Duodenal mucosa (tissue), 2 donors: ENCODE data around the gene PSMB4.

ENCODE experiments used
- H3K27ac ChIP-seq: one replicate; pipeline ENCODE4 v1.7.0; 2013; ENCODE audit warnings: low read depth, low read length
- H3K27me3 ChIP-seq, 2 donors: one replicate each; pipeline ENCODE4 v1.7.0; 2013; ENCODE audit warnings: low read length in 2 of 2, control low read depth in 1 of 2; ENCODE audit not compliant: insufficient read depth in 2 of 2, control insufficient read depth in 1 of 2
- H3K36me3 ChIP-seq, 2 donors: one replicate each; pipeline ENCODE4 v1.7.0; 2013; ENCODE audit warnings: low read length in 2 of 2, control low read depth in 1 of 2; ENCODE audit not compliant: insufficient read depth in 2 of 2, control insufficient read depth in 1 of 2
- H3K4me1 ChIP-seq, 2 donors: one replicate each; pipeline ENCODE4 v1.7.0; 2013; ENCODE audit warnings: low read length in 2 of 2, control low read depth in 1 of 2; ENCODE audit not compliant: insufficient read depth in 2 of 2, control insufficient read depth in 1 of 2
- H3K4me3 ChIP-seq, 2 donors: one replicate each; pipeline ENCODE4 v1.7.0; 2013; ENCODE audit warnings: low read length in 2 of 2, low read depth in 1 of 2
- H3K9ac ChIP-seq, 2 donors: one replicate each; pipeline ENCODE4 v1.7.0; 2013; ENCODE audit warnings: low read length in 2 of 2, low read depth in 1 of 2
- H3K9me3 ChIP-seq, 2 donors: one replicate each; pipeline ENCODE4 v1.7.0; 2013; ENCODE audit warnings: low read length in 2 of 2, control low read depth in 1 of 2; ENCODE audit not compliant: control insufficient read depth in 1 of 2

Gene PSMB4

GRCh38 chr1:151369302-151369610 is 30.1 kb upstream of the PSMB4 start:
- peaks cover 38 to 53% of the 10 kb centered on the region in 2 donors for H3K4me1 ChIP-seq
- H3K9ac ChIP-seq: no peak overlapping the region

GRCh38 chr1:151369621-151370048 is 29.7 kb upstream of the PSMB4 start:
- H3K4me3 ChIP-seq: peak overlapping the region in 1 of 2 donors; percentile 82
- no peak overlapping the region for H3K9ac ChIP-seq
- H3K27ac ChIP-seq: no peak overlapping the region
- no peaks in the 10 kb centered on the region for H3K27me3 ChIP-seq
- H3K9me3 ChIP-seq: no peaks in the 10 kb centered on the region
- H3K36me3 ChIP-seq: peaks cover 25 to 43% of the 10 kb centered on the region in 2 donors
- H3K4me1 ChIP-seq: peaks cover 39 to 53% of the 10 kb centered on the region in 2 donors

More at GRCh38 chr1:151369302-151369610, 30.1 kb upstream of the PSMB4 start:
- H3K36me3 ChIP-seq: peaks cover 28 to 47% of the 10 kb centered on the region in 2 donors
- H3K4me3 ChIP-seq: no peak overlapping the region
- H3K9me3 ChIP-seq: no peaks in the 10 kb centered on the region
- H3K27me3 ChIP-seq: no peaks in the 10 kb centered on the region
- no peak overlapping the region for H3K27ac ChIP-seq

- peak overlapping the region; percentile 0 to 82 for H3K4me3 ChIP-seq
- no peaks in the 10 kb centered on the region for H3K27me3 ChIP-seq
- H3K4me1 ChIP-seq: peaks cover 39 to 53% of the 10 kb centered on the region in 2 donors
- no peaks in the 10 kb centered on the region for H3K9me3 ChIP-seq
- H3K27ac ChIP-seq: no peak overlapping the region
- peaks cover 23 to 35% of the 10 kb centered on the region in 2 donors for H3K36me3 ChIP-seq
- peak overlapping the region; percentile 54 to 68 for H3K9ac ChIP-seq
These were observed 29.0 kb upstream of the PSMB4 start for GRCh38 chr1:151370211-151370911.

- Histone ChIP-seq H3K27ac (peak overlapping the region; percentile 0), H3K27me3 (no peaks in the 10 kb centered on the region), H3K4me3 (peak overlapping the region; percentile 76 to 82), H3K36me3 (peaks cover 13 to 24% of the 10 kb centered on the region in 2 donors), H3K9me3 (no peaks in the 10 kb centered on the region), H3K9ac (peak overlapping the region; percentile 68 to 70), H3K4me1 (peaks cover 39 to 53% of the 10 kb centered on the region in 2 donors)
These were observed 27.9 kb upstream of the PSMB4 start for GRCh38 chr1:151371370-151372057.

GRCh38 chr1:151372058-151372934 is 27.1 kb upstream of the PSMB4 start, which contains the start of gene SELENBP1:
Gene SELENBP1 (minus strand): TSS chr1:151372705. CDS start chr1:151372641, 64 bp downstream.
- H3K4me3 ChIP-seq: peak within 1 kb of the TSS; percentile 76 to 82
- H3K9ac ChIP-seq: peak within 1 kb of the TSS; percentile 68 to 70
- H3K9me3 ChIP-seq: no peaks in the 10 kb centered on the region
- peaks cover 8 to 19% of the 10 kb centered on the region in 2 donors for H3K36me3 ChIP-seq
- peaks cover 39 to 53% of the 10 kb centered on the region in 2 donors for H3K4me1 ChIP-seq
- H3K27me3 ChIP-seq: no peaks in the 10 kb centered on the region
- H3K27ac ChIP-seq: peak within 1 kb of the TSS; percentile 79

GRCh38 chr1:151373196-151373595 is 26.2 kb upstream of the PSMB4 start:
- Histone ChIP-seq H3K9me3 (no peaks in the 10 kb centered on the region), H3K27me3 (no peaks in the 10 kb centered on the region), H3K27ac (no peak overlapping the region), H3K36me3 (peaks cover 2 to 11% of the 10 kb centered on the region in 2 donors), H3K9ac (no peak overlapping the region), H3K4me1 (peaks cover 35 to 51% of the 10 kb centered on the region in 2 donors), H3K4me3 (no peak overlapping the region)

- Histone ChIP-seq H3K4me1 (peaks cover 13 to 14% of the 10 kb centered on the region in 2 donors), H3K9ac (no peak overlapping the region), H3K27ac (no peak overlapping the region), H3K9me3 (no peaks in the 10 kb centered on the region), H3K4me3 (no peak overlapping the region), H3K36me3 (no peaks in the 10 kb centered on the region), H3K27me3 (no peaks in the 10 kb centered on the region)
These were observed 22.1 kb upstream of the PSMB4 start for GRCh38 chr1:151377150-151377884.

GRCh38 chr1:151384584-151384983 is 14.8 kb upstream of the PSMB4 start:
- Histone ChIP-seq H3K36me3 (no peaks in the 10 kb centered on the region), H3K4me1 (no peaks in the 10 kb centered on the region), H3K9me3 (no peaks in the 10 kb centered on the region), H3K27me3 (no peaks in the 10 kb centered on the region), H3K27ac (no peak overlapping the region), H3K4me3 (no peak overlapping the region), H3K9ac (no peak overlapping the region)

- Histone ChIP-seq H3K27me3 (no peaks in the 10 kb centered on the region), H3K27ac (no peak overlapping the region), H3K9me3 (no peaks in the 10 kb centered on the region), H3K4me3 (no peak overlapping the region), H3K36me3 (no peaks in the 10 kb centered on the region), H3K4me1 (no peaks in the 10 kb centered on the region), H3K9ac (no peak overlapping the region)
These were observed 13.4 kb upstream of the PSMB4 start for GRCh38 chr1:151386002-151386401.
